ENCODE results near the gene THADA. TPM values are rescaled to one million over a fixed set of nuclear protein-coding genes. Genes with fewer than 3 reads are reported as not detected.

Gene THADA
- total and polyA plus RNA-seq, 12 donors = 7.5 to 18.0 (median 15.2) TPM

- DNase-seq (peak in 1 of 2 donors; percentile 23), ATAC-seq (peak in 6 of 8 donors; percentile 27 to 85 (median 54))
- WGBS, 2 donors = 70 to 72% methylated on average over 10 of the region's 10 CpGs
- intact Hi-C loops (cut with DNase I) = no loop called here
- Histone ChIP-seq H3K36me3 (peaks cover 0 to 4% (median 0%) of the 10 kb centered on the region in 9 donors), H3K27ac (peak overlapping the region in 8 of 10 donors; percentile 12 to 67 (median 40)), H3K4me3 (no peak overlapping the region), H3K27me3 (no peaks in the 10 kb centered on the region), H3K4me1 (peaks cover 0 to 33% (median 5%) of the 10 kb centered on the region in 9 donors), H3K9me3 (peaks cover 0 to under 1% (median 0%) of the 10 kb centered on the region in 11 donors)
- TF ChIP-seq, protein P1, sequence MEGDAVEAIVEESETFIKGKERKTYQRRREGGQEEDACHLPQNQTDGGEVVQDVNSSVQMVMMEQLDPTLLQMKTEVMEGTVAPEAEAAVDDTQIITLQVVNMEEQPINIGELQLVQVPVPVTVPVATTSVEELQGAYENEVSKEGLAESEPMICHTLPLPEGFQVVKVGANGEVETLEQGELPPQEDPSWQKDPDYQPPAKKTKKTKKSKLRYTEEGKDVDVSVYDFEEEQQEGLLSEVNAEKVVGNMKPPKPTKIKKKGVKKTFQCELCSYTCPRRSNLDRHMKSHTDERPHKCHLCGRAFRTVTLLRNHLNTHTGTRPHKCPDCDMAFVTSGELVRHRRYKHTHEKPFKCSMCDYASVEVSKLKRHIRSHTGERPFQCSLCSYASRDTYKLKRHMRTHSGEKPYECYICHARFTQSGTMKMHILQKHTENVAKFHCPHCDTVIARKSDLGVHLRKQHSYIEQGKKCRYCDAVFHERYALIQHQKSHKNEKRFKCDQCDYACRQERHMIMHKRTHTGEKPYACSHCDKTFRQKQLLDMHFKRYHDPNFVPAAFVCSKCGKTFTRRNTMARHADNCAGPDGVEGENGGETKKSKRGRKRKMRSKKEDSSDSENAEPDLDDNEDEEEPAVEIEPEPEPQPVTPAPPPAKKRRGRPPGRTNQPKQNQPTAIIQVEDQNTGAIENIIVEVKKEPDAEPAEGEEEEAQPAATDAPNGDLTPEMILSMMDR (IDR thresholded peaks at IDR 0.05) = no peak
These were observed 150.7 kb downstream of the THADA start for GRCh38 chr2:43444989-43445645.

- TF ChIP-seq, protein P1 (IDR thresholded peaks at IDR 0.05) = no peak
- Histone ChIP-seq H3K27ac (no peak overlapping the region), H3K36me3 (peaks cover 0 to 4% (median 0%) of the 10 kb centered on the region in 9 donors), H3K27me3 (no peaks in the 10 kb centered on the region), H3K9me3 (no peaks in the 10 kb centered on the region), H3K4me1 (peaks cover 0 to 16% (median 4%) of the 10 kb centered on the region in 9 donors), H3K4me3 (no peak overlapping the region)
- DNase-seq (no peak), ATAC-seq (no peak)
- intact Hi-C loops (cut with DNase I) = no loop called here
- 88 to 92% methylated on average over 4 of the region's 4 CpGs for WGBS, 2 donors
These were observed 152.6 kb downstream of the THADA start for GRCh38 chr2:43443282-43443681.

DNA sequence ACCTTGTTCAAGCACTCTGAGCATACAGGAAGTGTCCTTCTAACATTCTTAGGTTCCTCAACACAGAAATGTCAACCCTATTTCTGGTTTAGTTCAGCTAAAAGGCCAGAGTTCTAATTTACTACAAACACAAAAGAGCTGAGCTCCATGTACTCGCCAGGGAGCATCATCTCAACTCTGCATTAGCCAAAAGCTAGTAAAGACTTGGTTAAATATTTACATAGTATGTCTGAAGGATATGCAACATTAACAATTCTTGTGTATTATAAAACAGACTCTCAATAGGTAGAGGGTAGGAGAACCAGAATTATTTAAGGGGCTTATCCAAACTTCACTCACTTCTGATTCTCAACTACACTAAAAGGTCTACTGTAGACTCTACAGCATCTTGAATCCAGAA, 154.6 kb downstream of the THADA start:
- ATAC-seq (no peak), DNase-seq (no peak)
- Histone ChIP-seq H3K36me3 (no peaks in the 10 kb centered on the region), H3K4me3 (no peak overlapping the region), H3K27me3 (no peaks in the 10 kb centered on the region), H3K9me3 (no peaks in the 10 kb centered on the region), H3K27ac (no peak overlapping the region), H3K4me1 (peaks cover 0 to 13% (median 4%) of the 10 kb centered on the region in 9 donors)
- intact Hi-C loops (cut with DNase I) = no loop called here
- 92 to 97% methylated on average over 1 of the region's 1 CpG for WGBS, 2 donors
- TF ChIP-seq, protein P1 (IDR thresholded peaks at IDR 0.05) = no peak

DNA sequence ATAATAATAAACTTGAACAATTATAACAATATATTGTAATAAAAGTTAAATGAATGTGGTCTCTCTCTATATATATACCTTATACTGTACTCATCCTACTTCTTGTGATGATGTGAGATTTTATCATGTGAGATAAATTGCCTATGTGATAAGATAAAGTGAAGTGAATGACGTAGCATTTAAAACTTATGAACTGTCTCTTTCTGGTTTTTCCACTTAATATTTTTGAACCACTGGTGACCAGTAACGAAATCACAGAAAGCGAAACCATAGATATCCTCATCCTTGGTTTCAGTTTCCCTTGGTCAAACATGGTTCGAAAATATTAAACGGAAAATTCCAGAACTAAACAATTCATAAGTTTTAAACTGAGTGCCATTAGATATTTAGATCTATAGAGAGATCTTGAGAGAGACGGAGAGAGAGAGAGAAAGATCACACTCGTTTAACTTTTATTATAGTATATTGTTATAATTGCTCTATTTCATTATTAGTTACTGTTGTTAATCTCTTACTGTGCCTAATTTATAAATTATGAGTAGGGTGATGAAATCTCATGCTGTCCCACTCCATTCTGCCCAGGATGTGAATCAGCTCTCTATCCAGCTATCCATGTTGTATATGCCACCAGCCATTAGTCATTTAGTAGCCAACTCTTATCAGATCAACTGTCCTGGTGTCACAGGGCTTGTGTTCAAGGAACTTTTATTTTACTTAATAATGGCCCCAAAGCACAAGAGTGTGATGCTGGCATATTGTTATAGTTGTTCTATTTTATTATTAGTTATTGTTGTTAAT, 156.8 kb downstream of the THADA start:
- no peaks in the 10 kb centered on the region for H3K9me3 ChIP-seq
- no peaks in the 10 kb centered on the region for H3K27me3 ChIP-seq
- H3K4me3 ChIP-seq = no peak overlapping the region
- TF ChIP-seq, protein P1 (IDR thresholded peaks at IDR 0.05) = no peak
- WGBS, 2 donors = 86 to 95% methylated on average over 7 of the region's 7 CpGs
- H3K4me1 ChIP-seq = no peaks in the 10 kb centered on the region
- intact Hi-C loops (cut with DNase I) = no loop called here
- DNase-seq = no peak
- peaks cover 0 to 6% (median 0%) of the 10 kb centered on the region in 9 donors for H3K36me3 ChIP-seq
- H3K27ac ChIP-seq = peak overlapping the region in 1 of 10 donors; percentile 9
- ATAC-seq = no peak

Measured in heart right ventricle (tissue), 16 donors.